ENCODE measurements around the gene CD300C. TPM values are rescaled to one million over a fixed set of nuclear protein-coding genes. Genes with fewer than 3 reads are reported as not detected.
"Not testable (repeated sequence)": the region's sequence is repeated elsewhere in the genome, so short reads cannot be mapped to it uniquely, and the experiment has no call there.

The CD300C gene
- total RNA-seq (2014; rRNA removed; shearing (Covaris generic)), result not detected in 2 replicates

DNA sequence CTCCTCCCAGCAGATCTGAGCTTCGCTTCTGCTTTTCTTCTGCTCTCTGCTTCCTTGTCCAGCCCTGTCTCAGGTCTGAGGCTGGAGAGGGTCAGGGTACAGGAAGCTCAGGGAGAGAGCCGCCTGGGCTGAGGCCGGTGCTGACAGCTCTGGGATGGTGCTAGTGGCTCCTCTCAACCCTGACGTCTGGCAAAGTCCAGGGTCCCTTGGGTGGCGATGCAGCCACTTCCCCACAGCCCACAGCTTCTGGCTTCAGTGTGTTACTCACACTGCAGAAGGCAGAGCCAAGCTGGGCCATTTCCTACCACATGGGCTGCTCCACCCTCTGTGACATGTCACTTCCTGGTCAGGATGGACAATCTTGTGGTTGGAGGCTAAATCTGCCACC lies at the start of gene CD300C:
Gene CD300C (minus strand): TSS at position 273 of the 388 bp plus-strand sequence. CDS start 333 bp downstream, outside the sequence.
- Histone ChIP-seq H3K4me3 (no peak within 1 kb of the TSS), H3K4me1 (no peaks in the 10 kb centered on the region), H3K27me3 (peaks cover 72% of the 10 kb centered on the region), H3K36me3 (no peaks in the 10 kb centered on the region), H3K27ac (no peak within 1 kb of the TSS), H3K9me3 (replicated peaks) (no peaks in the 10 kb centered on the region)
- DNase-seq, result no peak

DNA sequence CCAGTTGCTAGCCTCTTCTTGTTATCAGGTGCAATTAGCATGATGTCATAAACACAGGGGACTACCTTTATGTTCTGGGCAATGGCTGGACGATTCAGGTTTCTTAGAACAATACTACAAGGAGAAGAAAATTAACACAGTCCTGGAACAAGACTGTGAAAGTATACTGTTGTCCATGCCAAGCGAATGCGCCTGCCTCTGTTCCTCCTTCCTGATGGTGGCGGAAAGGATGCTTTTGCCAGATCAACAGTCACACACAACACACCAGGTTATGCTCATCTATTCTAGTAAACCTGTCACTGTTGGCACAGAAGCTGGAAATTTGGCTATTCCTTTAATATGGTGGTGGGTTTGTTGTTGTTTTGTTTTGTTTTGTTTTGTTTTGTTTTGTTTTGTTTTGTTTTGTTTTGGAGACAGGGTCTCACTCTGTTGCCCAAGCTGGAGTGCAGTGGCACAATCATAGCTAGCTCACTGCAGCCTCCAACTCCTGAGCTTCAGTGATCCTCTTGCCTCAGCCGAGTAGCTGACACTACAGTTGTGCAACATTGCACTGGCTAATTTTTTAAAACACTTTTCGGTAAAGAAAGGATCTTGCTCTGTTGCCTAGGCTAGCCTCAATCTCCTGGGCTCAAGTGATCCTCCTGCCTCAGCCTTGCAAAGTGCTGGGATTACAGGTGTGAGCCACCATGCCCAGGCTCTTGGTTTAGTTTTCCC lies 49.3 kb upstream of the CD300C start:
- Histone ChIP-seq H3K9me3 (replicated peaks) (no peaks in the 10 kb centered on the region), H3K4me1 (no peaks in the 10 kb centered on the region), H3K36me3 (no peaks in the 10 kb centered on the region), H3K27me3 (peaks cover 17% of the 10 kb centered on the region), H3K4me3 (no peak overlapping the region), H3K27ac (no peak overlapping the region)
- no peak for DNase-seq

DNA sequence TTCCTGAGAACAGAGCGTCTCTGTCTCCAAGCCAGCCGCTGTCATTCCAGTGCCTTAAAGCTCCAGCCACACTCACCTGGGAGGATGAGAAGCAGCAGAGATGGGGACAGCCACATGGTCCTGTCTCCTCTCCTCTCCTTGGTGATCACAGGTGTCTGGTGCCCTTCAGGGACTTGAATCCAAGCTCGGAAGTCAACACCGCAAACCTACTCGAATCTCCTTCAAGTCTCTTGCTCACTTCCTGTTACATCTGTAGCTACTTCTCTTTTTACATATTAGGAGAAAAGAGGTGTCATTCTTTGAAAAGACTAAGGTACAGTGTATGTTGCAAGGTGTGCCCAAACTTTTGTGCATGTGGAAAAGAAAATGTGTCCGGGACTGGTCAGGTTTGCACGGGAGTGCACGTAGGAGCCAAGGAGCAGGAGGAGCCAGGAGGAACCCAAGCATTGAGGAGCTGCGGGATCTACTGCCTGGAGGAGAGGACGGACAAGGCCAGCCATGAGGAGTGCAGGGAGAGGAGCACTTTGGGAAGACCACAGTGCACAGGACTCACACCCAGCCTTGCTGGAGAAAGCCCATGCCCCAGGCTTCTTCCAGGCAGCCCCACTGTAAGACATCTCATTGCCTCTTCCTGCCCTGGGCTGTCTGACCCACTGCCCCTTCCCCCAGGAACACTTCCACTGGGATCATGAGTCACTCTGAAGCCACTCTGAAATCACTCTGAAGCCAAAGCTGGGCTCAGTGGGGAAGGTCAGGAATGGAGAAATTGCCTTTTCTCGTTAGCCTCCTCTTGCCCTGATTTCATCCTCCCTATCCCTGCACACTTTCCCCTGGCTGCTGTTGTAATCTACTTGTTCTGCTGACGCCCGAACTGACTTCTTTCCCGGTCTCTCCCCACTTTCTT lies 46.4 kb upstream of the CD300C start, which contains the start of gene CD300LD:
Gene CD300LD (minus strand): TSS at position 197 of the 904 bp plus-strand sequence. CDS start 81 bp downstream, at position 116.
- Histone ChIP-seq H3K36me3 (no peaks in the 10 kb centered on the region), H3K27ac (no peak within 1 kb of the TSS), H3K9me3 (replicated peaks) (no peaks in the 10 kb centered on the region), H3K4me1 (no peaks in the 10 kb centered on the region), H3K27me3 (peaks cover 15% of the 10 kb centered on the region), H3K4me3 (no peak within 1 kb of the TSS)
- no peak for DNase-seq

DNA sequence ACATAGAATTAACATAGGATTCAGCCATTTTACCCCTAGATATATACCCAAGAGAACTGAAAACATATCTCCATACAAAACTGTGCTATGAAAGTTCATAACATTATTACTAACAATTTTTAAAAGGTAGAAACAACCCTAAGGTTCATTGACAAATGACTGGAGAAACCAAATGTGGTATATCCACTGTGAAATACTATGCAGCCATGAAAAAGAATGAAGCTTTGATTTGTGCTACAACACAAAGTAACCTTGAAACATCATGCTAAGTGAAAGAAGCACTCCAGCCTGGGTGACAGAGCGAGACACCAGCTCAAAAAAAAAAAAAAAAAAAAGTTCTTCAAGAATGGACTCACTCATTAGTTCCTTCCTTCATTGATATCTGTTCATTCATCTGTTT lies 45.6 kb upstream of the CD300C start:
- Histone ChIP-seq H3K27ac (no peak overlapping the region), H3K9me3 (replicated peaks) (no peaks in the 10 kb centered on the region), H3K36me3 (no peaks in the 10 kb centered on the region), H3K27me3 (peaks cover 18% of the 10 kb centered on the region), H3K4me1 (no peaks in the 10 kb centered on the region), H3K4me3 (no peak overlapping the region)
- DNase-seq, result no peak

DNA sequence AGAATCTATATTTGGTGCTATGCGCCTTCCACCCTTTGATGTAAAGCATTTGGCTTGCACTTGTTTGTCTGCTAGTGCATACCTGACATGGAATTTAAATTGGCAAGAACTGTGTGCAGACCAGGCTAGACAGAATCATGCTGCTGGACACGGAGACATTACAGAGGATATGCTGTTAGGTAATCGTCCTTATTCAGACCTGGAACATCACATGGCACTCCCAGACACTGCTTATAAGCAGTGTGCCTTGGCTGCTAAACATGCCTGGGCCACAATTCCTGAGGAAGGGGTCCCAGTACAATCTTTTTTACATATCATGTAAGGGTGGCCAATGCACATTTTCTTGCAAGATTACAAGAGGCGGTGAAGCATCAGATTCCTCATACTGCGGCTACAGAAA lies 39.8 kb upstream of the CD300C start:
- Histone ChIP-seq H3K4me1 (no peaks in the 10 kb centered on the region), H3K4me3 (no peak overlapping the region), H3K36me3 (no peaks in the 10 kb centered on the region), H3K27ac (no peak overlapping the region), H3K9me3 (replicated peaks) (no peaks in the 10 kb centered on the region), H3K27me3 (peaks cover 19% of the 10 kb centered on the region)
- no peak for DNase-seq

DNA sequence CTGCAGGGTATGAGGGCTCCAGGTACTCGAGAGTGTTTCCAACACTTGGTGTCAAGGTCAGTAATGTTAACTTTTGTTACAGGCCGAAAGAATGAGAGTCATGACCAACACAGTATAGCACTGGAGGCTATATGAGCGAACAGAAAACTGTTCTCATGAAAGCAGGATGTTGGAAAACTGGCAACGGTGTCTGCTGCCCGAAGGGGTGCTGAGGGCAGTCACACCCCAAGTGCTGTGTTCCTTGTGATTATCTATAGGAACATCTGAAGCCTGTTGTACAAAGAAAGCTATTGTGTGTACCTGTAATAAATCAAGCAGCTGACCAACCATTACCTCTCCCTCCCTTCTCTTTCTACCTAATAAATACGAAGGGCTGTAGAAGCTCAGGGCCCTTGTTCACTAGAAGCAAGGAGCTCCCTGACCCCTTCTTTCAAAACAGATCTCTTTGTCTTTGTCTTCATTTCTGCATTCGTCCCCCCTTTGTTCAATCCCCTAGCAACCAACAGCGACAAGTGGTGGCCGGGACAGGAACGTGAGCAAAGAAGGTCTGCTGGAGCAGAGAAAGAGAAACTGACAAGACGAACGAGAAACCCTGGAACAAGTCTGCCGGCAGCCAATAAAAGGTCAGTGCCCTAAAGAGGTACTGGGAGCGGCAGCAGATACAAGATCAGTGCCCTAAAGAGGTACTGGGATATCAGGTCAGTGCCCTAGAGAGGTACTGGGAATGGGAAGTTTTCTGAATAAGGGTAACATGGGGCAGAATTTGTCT lies 38.6 kb upstream of the CD300C start:
- H3K27me3 ChIP-seq, result peaks cover 19% of the 10 kb centered on the region
- no peaks in the 10 kb centered on the region for H3K36me3 ChIP-seq
- no peaks in the 10 kb centered on the region for H3K9me3 ChIP-seq (replicated peaks)
- DNase-seq, result no peak
- no peaks in the 10 kb centered on the region for H3K4me1 ChIP-seq
- no peak overlapping the region for H3K27ac ChIP-seq
- no peak overlapping the region for H3K4me3 ChIP-seq

DNA sequence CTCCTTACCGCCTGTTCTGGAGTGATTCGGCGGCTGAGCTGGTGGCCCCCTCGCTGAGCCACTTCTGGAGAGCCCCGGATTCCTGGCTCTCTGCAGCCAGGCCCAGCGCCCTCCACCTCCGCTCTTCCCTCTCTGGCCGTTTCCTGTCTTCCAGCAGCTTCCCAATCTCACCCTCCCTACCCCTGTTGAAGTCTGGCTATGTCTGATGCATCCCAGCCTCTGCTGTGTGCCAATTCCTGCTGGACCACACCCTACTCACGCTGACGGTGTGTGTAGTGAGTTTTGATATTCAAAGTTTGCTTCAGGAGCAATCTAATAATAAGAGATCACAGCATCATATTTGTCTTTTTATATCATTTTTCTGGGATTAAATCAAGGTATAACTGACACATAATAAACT lies 36.7 kb upstream of the CD300C start:
- DNase-seq, result no peak
- Histone ChIP-seq H3K9me3 (replicated peaks) (no peaks in the 10 kb centered on the region), H3K4me3 (no peak overlapping the region), H3K27ac (no peak overlapping the region), H3K36me3 (no peaks in the 10 kb centered on the region), H3K27me3 (peaks cover 23% of the 10 kb centered on the region), H3K4me1 (no peaks in the 10 kb centered on the region)

DNA sequence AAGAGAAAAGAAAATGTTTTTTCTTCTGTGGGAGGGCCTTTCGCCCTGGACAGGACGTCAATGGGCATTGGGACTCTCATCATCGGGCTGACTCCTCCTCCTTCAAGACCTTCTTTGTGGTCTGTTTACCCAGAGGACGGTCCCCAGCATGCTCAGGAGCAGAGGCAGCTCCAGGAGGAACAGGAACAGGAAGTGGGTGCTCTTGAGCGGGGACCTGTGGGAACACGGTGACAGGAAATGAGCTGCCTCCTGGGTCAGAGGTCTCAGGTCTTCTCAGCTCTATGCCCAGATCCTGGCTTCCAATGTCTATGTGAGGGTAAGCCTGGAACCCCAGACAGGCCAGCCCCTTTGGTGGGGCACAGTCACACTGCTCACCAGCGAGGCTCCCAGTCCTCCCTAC lies 34.0 kb upstream of the CD300C start:
- H3K27ac ChIP-seq, result no peak overlapping the region
- H3K27me3 ChIP-seq, result peaks cover 12% of the 10 kb centered on the region; the same call in 1 of the 2 replicates
- H3K36me3 ChIP-seq, result no peaks in the 10 kb centered on the region
- no peak for DNase-seq
- H3K4me1 ChIP-seq, result no peaks in the 10 kb centered on the region
- H3K4me3 ChIP-seq, result no peak overlapping the region
- H3K9me3 ChIP-seq (replicated peaks), result no peaks in the 10 kb centered on the region

DNA sequence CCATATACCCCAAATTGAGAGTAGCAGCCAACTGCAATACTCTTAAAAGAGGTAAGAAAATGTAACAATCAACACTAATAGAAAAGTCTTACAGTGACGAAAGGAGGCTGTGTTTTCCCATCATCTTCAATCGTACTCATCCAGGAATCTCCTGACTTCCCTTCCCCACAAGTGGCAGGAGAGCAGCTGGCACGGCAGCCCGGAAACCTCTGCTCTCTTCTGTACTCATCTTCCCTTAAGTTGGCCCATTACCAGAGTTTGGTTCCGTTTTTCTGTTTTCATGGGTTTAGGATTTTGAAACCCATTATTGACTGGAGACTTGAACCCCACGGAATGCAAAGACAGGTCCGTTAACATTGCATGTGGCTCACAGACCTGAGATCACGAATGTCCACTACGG lies 33.1 kb upstream of the CD300C start:
- H3K4me3 ChIP-seq, result no peak overlapping the region
- H3K27me3 ChIP-seq, result peaks cover 15% of the 10 kb centered on the region
- H3K27ac ChIP-seq, result no peak overlapping the region
- no peaks in the 10 kb centered on the region for H3K9me3 ChIP-seq (replicated peaks)
- H3K4me1 ChIP-seq, result no peaks in the 10 kb centered on the region
- no peak for DNase-seq
- H3K36me3 ChIP-seq, result no peaks in the 10 kb centered on the region

DNA sequence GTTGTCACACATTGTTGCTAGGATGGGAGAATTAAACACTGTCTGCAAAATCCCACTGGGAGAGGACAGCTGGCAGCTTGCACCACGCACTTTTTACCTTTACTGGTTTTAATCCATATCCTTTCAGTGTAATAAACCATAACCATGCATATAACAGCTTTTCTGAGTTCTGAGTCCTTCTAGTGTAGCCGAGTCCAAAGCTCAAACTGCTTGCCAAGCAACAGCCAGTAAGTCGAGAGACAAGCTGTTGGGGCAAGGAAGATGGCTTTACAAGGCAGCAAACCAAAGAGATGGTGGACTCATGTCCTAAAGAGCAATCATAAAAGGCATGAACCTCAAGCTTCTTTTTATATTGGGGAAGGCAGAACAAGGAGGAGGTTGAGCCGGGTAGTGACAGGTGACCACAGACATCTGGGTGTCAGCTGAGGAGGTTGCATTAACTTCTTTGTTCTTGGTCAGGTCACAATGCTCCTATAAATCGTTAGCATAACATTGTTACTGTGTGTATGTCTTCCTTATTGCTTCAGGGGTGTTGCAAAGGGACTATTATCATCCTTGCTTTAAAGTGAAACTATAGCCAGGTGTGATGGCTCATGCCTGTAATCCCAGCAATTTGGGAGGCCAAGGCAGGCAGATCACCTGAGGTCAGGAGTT lies 28.7 kb upstream of the CD300C start:
- Histone ChIP-seq H3K4me3 (no peak overlapping the region), H3K27me3 (peaks cover 24% of the 10 kb centered on the region), H3K9me3 (replicated peaks) (no peaks in the 10 kb centered on the region; the same call in 1 of the 2 replicates), H3K4me1 (peaks cover 2% of the 10 kb centered on the region; the same call in 1 of the 2 replicates), H3K27ac (no peak overlapping the region), H3K36me3 (no peaks in the 10 kb centered on the region)
- no peak for DNase-seq

DNA sequence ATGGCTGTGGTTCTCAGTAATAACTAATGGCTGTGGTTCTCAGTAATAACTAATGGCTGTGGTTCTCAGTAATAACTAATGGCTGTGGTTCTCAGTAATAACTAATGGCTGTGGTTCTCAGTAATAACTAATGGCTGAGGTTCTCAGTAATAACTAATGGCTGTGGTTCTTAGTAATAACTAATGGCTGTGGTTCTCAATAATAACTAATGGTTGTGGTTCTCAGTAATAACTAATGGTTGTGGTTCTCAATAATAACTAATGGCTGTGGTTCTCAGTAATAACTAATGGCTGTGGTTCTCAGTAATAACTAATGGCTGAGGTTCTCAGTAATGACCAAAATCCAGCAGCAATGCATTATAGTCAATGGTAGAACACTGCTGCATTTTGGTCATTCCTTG lies 27.7 kb upstream of the CD300C start:
- not testable (repeated sequence) for H3K27ac ChIP-seq; DNase-seq; H3K9me3 ChIP-seq (replicated peaks); H3K4me3 ChIP-seq; H3K36me3 ChIP-seq; H3K4me1 ChIP-seq
- H3K27me3 ChIP-seq, result peaks cover 20% of the 10 kb centered on the region

DNA sequence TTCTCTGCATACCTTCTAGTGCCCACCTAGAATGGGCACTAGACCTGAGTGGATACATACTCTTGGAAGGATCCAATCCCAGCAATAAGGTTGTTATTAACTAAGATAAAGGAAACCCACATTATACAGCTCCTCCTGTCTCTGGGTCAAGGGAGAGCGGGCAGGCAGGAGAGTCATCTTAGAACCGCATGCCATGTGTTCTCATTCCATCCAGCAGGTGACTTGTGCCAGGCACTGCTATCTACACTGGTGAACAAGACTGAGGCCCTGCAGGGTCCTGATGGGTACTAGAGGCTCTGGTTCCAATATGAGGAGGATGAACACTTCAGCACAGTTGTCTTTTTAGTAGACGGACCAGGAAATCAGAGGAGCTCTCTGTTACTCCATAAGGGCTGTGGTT lies 27.3 kb upstream of the CD300C start:
- peaks cover 21% of the 10 kb centered on the region for H3K27me3 ChIP-seq
- DNase-seq, result no peak
- H3K27ac ChIP-seq, result no peak overlapping the region
- H3K4me1 ChIP-seq, result peaks cover 2% of the 10 kb centered on the region; the same call in 1 of the 2 replicates
- no peaks in the 10 kb centered on the region for H3K36me3 ChIP-seq
- no peaks in the 10 kb centered on the region; the same call in 1 of the 2 replicates for H3K9me3 ChIP-seq (replicated peaks)
- H3K4me3 ChIP-seq, result no peak overlapping the region

DNA sequence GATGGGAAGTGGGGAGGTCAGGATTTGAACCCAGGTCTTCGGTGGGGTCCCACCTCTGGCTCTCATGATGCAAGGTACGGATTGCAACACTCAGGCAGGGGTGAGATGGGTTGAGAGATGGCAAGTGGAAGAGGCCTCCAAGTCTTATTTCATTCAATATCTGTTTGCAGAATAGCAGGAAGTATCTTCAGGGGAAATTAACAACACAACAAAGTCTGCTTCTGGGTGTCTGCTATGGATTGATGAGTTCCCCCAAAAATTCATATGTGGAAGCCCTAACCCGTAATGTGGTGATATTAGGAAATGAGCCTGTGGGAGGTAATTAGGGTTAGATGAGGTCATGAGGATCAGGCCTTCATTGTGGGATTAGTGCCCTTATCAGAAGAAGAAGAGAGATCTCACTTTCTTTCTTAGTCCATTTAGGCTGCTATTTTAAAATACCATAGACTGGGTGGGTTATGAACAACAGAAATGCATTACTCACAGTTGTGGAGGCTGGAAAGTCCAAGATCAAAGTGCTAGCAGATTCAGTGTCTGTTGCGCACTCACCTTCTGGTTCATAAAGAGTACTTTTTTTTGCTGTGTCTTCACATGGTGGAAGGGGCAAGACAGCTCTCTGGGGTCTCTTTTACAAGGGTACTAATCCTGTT lies 25.8 kb upstream of the CD300C start:
- Histone ChIP-seq H3K27ac (no peak overlapping the region), H3K36me3 (no peaks in the 10 kb centered on the region), H3K27me3 (peaks cover 21% of the 10 kb centered on the region), H3K4me3 (no peak overlapping the region), H3K4me1 (peaks cover 2% of the 10 kb centered on the region; the same call in 1 of the 2 replicates), H3K9me3 (replicated peaks) (no peaks in the 10 kb centered on the region; the same call in 1 of the 2 replicates)
- DNase-seq, result no peak
